CD4-positive, CD25-positive, alpha-beta regulatory T cell (primary cell): ENCODE measurements around the gene SPDYE11. TPM values are rescaled to one million over a fixed set of nuclear protein-coding genes. Genes with fewer than 3 reads are reported as not detected.

Experiments
- polyA plus RNA-seq, 4 donors: library from polyadenylated mRNA; unstranded; fragments of 300-500 nt; fragmentation: Illumina TruSeq; gene quantifications; one replicate each; pipeline ENCODE4 v1.2.3, GENCODE V29; 2021
- total RNA-seq: library from RNA; stranded (reverse); gene quantifications from one replicate; pipeline ENCODE4 v1.2.3, GENCODE V29; 2022

The SPDYE11 gene
- total and polyA plus RNA-seq, 5 donors from 2014 or later: 0.15 TPM; not detected in 4

Other genes starting within 250 kb of the SPDYE11 start
- gene TYW1B, start 229.7 kb downstream of the SPDYE11 start, total RNA-seq: 9.8 TPM
- 1 to 10 TPM in 1 of 4 donors, under 1 TPM in 3; 0.46 to 1.3 (median 0.79) TPM for gene TYW1B, start 229.7 kb downstream of the SPDYE11 start, polyA plus RNA-seq
- gene POM121, start 132.8 kb downstream of the SPDYE11 start, total RNA-seq: 66.9 TPM
- 1 to 10 TPM; 6.1 to 8.9 (median 7.8) TPM for gene POM121, start 132.8 kb downstream of the SPDYE11 start, polyA plus RNA-seq
- 3.3 TPM for gene TRIM74, start 88.4 kb downstream of the SPDYE11 start, total RNA-seq
- gene TRIM74, start 88.4 kb downstream of the SPDYE11 start, polyA plus RNA-seq: not detected
- gene SPDYE8, start 28.1 kb downstream of the SPDYE11 start, total RNA-seq: not detected
- gene SPDYE8, start 28.1 kb downstream of the SPDYE11 start, polyA plus RNA-seq: under 1 TPM in 1 of 4 donors, not detected in 3; 0.15 TPM
- not detected for gene SPDYE9, start 28.1 kb upstream of the SPDYE11 start, total RNA-seq
- under 1 TPM in 1 of 4 donors, not detected in 3; 0.15 TPM for gene SPDYE9, start 28.1 kb upstream of the SPDYE11 start, polyA plus RNA-seq